22Rv1 (cell line): ENCODE measurements around the gene SMYD3.

Experiments
- ZFX ChIP-seq: fragments of 450-650 bp; IDR thresholded peaks from 2 replicates; pipeline ENCODE4 v1.6.1; 2017; ENCODE audit warnings: antibody characterized with exemption, borderline replicate concordance
- TF ChIP-seq, protein P1 (sequence below): fragments of 450-650 bp; IDR thresholded peaks from 2 replicates; pipeline ENCODE4 v1.5.1; 2017; ENCODE audit warnings: mild to moderate bottlenecking

DNA sequence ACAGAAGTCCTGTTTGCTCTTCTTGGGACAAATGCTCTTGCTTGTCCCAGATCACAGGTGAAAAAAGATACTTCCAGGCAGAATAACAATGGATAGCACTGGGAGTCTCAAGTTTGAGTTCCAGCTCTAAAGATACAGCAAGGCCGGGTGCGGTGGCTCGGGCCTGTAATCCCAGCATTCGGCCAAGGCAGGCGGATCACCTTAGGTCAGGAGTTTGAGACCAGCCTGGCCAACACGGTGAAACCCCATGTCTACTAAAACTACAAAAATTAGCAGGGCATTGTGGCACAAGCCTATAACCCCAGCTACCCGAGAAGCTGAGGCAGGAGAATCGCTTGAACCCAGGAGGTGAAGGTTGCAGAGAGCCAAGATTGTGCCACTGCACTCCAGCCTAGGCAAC is 337.6 kb downstream of the SMYD3 start:
- TF ChIP-seq, protein P1, sequence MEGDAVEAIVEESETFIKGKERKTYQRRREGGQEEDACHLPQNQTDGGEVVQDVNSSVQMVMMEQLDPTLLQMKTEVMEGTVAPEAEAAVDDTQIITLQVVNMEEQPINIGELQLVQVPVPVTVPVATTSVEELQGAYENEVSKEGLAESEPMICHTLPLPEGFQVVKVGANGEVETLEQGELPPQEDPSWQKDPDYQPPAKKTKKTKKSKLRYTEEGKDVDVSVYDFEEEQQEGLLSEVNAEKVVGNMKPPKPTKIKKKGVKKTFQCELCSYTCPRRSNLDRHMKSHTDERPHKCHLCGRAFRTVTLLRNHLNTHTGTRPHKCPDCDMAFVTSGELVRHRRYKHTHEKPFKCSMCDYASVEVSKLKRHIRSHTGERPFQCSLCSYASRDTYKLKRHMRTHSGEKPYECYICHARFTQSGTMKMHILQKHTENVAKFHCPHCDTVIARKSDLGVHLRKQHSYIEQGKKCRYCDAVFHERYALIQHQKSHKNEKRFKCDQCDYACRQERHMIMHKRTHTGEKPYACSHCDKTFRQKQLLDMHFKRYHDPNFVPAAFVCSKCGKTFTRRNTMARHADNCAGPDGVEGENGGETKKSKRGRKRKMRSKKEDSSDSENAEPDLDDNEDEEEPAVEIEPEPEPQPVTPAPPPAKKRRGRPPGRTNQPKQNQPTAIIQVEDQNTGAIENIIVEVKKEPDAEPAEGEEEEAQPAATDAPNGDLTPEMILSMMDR = no peak
- no peak for TF ChIP-seq ZFX
